B cell (primary cell): ENCODE results near the gene XYLT1. TPM values are rescaled to one million over a fixed set of nuclear protein-coding genes. Genes with fewer than 3 reads are reported as not detected.
"Not testable (repeated sequence)": the region's sequence is repeated elsewhere in the genome, so short reads cannot be mapped to it uniquely, and the experiment has no call there.

Experiments
- ATAC-seq: fragments of 200-7000 bp; cut with Tn5 transposase; one replicate; pipeline ENCODE4 v1.10.0; 2021; ENCODE audit warnings: low read depth, mild to moderate bottlenecking, moderate number of reproducible peaks, moderate library complexity
- CTCF ChIA-PET: fragments of 350-600 bp; sonication (Branson Sonifier 250); formaldehyde crosslinking; loops from one replicate; lab custom pipeline; 2021; ENCODE audit warnings: antibody characterized with exemption, inconsistent platforms; lab: Charles Lee
- POLR2A ChIA-PET: fragments of 350-600 bp; sonication (Branson Sonifier 250); formaldehyde crosslinking; loops from one replicate; lab custom pipeline; 2021; ENCODE audit warnings: antibody characterized with exemption; lab: Charles Lee
- DNase-seq: peaks from one replicate; pipeline ENCODE4 v3.0.0; 2013
- H2AFZ ChIP-seq: 2 replicates; pipeline ENCODE4 v1.6.1; 2012; ENCODE audit warnings: mild to moderate bottlenecking, low read depth, low read length; ENCODE audit not compliant: insufficient read depth, poor library complexity, severe bottlenecking
- H3K27ac ChIP-seq, 2 donors: 1 replicate in 1 of 2; 2 replicates in 1 of 2; pipeline ENCODE4 v1.5.1; 2012 to 2013; ENCODE audit warnings: low read length in 2 of 2, mild to moderate bottlenecking in 2 of 2, moderate library complexity in 1 of 2
- H3K27me3 ChIP-seq, 4 experiments: fragments of 200-600 bp in 1 of 4; sonication (generic) in 1 of 4; replicated peaks in 1 of 4; 1 replicate in 2 of 4; 2 replicates in 2 of 4; pipeline versions ENCODE4 v1.6.1 to v1.7.0; 2013 to 2016; ENCODE audit warnings: low read length in 3 of 4, mild to moderate bottlenecking in 2 of 4, mixed read lengths in 1 of 4, moderate library complexity in 1 of 4; ENCODE audit not compliant: insufficient read depth in 4 of 4, control insufficient read depth in 3 of 4; ENCODE audit errors: control extremely low read depth in 1 of 4
- H3K36me3 ChIP-seq, 2 experiments: replicated peaks in 1 of 2; 1 replicate in 1 of 2; 2 replicates in 1 of 2; pipeline versions ENCODE4 v1.6.1 to v1.7.1; 2013; ENCODE audit warnings: low read length in 1 of 2; ENCODE audit not compliant: insufficient read depth in 2 of 2, control insufficient read depth in 1 of 2; ENCODE audit errors: control extremely low read depth in 1 of 2, extremely low read depth in 1 of 2
- H3K4me1 ChIP-seq, 2 donors: fragments of 200-600 bp in 1 of 2; sonication (generic) in 1 of 2; 1 replicate in 1 of 2; 2 replicates in 1 of 2; pipeline versions ENCODE4 v1.5.1 to v1.6.1; 2013 to 2017; ENCODE audit warnings: low read length in 2 of 2; ENCODE audit not compliant: control insufficient read depth in 2 of 2, insufficient read depth in 2 of 2
- H3K4me2 ChIP-seq: replicated peaks from 2 replicates; pipeline ENCODE3; 2012; ENCODE audit warnings: mild to moderate bottlenecking, low read depth, low read length; ENCODE audit not compliant: poor library complexity, severe bottlenecking
- H3K4me3 ChIP-seq, 5 experiments: fragments of 200-600 bp in 1 of 5; sonication (generic) in 1 of 5; 1 replicate in 3 of 5; 2 replicates in 2 of 5; pipeline versions ENCODE4 v1.5.1 to v1.7.0; 2011 to 2016; ENCODE audit warnings: low read length in 4 of 5, mild to moderate bottlenecking in 4 of 5, low read depth in 2 of 5, control low read depth in 1 of 5, moderate library complexity in 1 of 5; ENCODE audit not compliant: insufficient read depth in 1 of 5; ENCODE audit errors: control extremely low read depth in 1 of 5, extremely low read depth in 1 of 5
- H3K79me2 ChIP-seq: fragments of 200-600 bp; sonication (generic); one replicate; pipeline ENCODE4 v1.6.0; 2016; ENCODE audit warnings: low read length; ENCODE audit not compliant: control insufficient read depth, insufficient read depth
- H3K9ac ChIP-seq: fragments of 200-600 bp; sonication (generic); 2 replicates; pipeline ENCODE4 v1.6.1; 2017; ENCODE audit warnings: mild to moderate bottlenecking, low read length, moderate library complexity
- H3K9me3 ChIP-seq, 3 donors: one replicate each; pipeline versions ENCODE4 v1.6.1 to v1.7.1; 2013; ENCODE audit warnings: low read length in 2 of 3; ENCODE audit not compliant: control insufficient read depth in 2 of 3, insufficient read depth in 1 of 3; ENCODE audit errors: control extremely low read depth in 1 of 3
- H4K20me1 ChIP-seq: 2 replicates; pipeline ENCODE4 v1.6.0; 2012; ENCODE audit warnings: mild to moderate bottlenecking, low read length; ENCODE audit not compliant: insufficient read depth, control insufficient read depth, poor library complexity, severe bottlenecking
- H3K27ac Mint-ChIP-seq: one replicate; pipeline ENCODE4 v1.8.0; 2021; ENCODE audit warnings: mixed read lengths
- H3K27me3 Mint-ChIP-seq: one replicate; pipeline ENCODE4 v1.8.0; 2021; ENCODE audit warnings: mixed read lengths
- H3K4me1 Mint-ChIP-seq: one replicate; pipeline ENCODE4 v1.8.0; 2021; ENCODE audit warnings: mixed read lengths
- H3K4me3 Mint-ChIP-seq: one replicate; pipeline ENCODE4 v1.8.0; 2021; ENCODE audit warnings: mixed read lengths
- H3K9me3 Mint-ChIP-seq: one replicate; pipeline ENCODE4 v1.8.0; 2022; ENCODE audit warnings: mixed read lengths; ENCODE audit not compliant: insufficient read depth
- CTCF ChIP-seq: fragments of 200-600 bp; IDR thresholded peaks from one replicate; pipeline ENCODE4 v1.8.0; 2022; ENCODE audit warnings: antibody characterized with exemption, mild to moderate bottlenecking
- EZH2 ChIP-seq: IDR thresholded peaks from 2 replicates; pipeline ENCODE4 v1.6.1; 2012; ENCODE audit warnings: borderline replicate concordance, low read depth, mild to moderate bottlenecking, moderate library complexity, low read length; ENCODE audit not compliant: insufficient read depth, poor library complexity, severe bottlenecking
- WGBS: methylation state at CpG from one replicate; pipeline ENCODE4 v1.1.5; 2013; ENCODE audit warnings: missing lambda C conversion rate; ENCODE audit not compliant: insufficient coverage; 5-methylcytosine and 5-hydroxymethylcytosine counted together
- intact Hi-C: fragments of 100-400 bp; cut with micrococcal nuclease; formaldehyde crosslinking; loops from one replicate; pipeline ENCODE4 v1.10.0; 2022
- polyA plus RNA-seq: library from polyadenylated mRNA; depleted of rRNA; stranded (reverse); fragments of >200 nt; gene quantifications from 2 replicates; pipeline ENCODE4 v1.2.3, GENCODE V29; 2012
- total RNA-seq, 2 donors: library from RNA; stranded (reverse); fragments of 120-200 nt in 1 of 2; gene quantifications; 1 replicate in 1 of 2; 2 replicates in 1 of 2; pipeline versions ENCODE4 v1.2.3 to v1.2.4, GENCODE V29; 2013 to 2022

XYLT1 gene
- total and polyA plus RNA-seq, 2 donors (not counting 1 experiment from before 2014, with no cell fraction given) = 8.7 to 59.6 TPM

GRCh38 chr16:17509194-17509593 lies 38.4 kb upstream of the XYLT1 start:
- H2AFZ ChIP-seq = no peak overlapping the region
- H3K27ac Mint-ChIP-seq = no peak overlapping the region
- no peaks in the 10 kb centered on the region for H3K27me3 ChIP-seq
- WGBS = no CpG with 5 or more reads among the region's 3 CpGs
- intact Hi-C loops = no loop called here
- CTCF ChIA-PET = no interaction called here
- POLR2A ChIA-PET = no interaction called here
- H3K27ac ChIP-seq = no peak overlapping the region
- no peaks in the 10 kb centered on the region for H3K36me3 ChIP-seq
- peaks cover 9% of the 10 kb centered on the region for H3K9me3 Mint-ChIP-seq
- peaks cover 0 to 4% (median 0%) of the 10 kb centered on the region in 3 donors for H3K9me3 ChIP-seq
- H3K4me3 Mint-ChIP-seq = no peak overlapping the region
- ATAC-seq (no peak), DNase-seq (no peak)
- no peaks in the 10 kb centered on the region for H4K20me1 ChIP-seq
- peaks cover 29% of the 10 kb centered on the region for H3K27me3 Mint-ChIP-seq
- H3K4me1 ChIP-seq = no peaks in the 10 kb centered on the region
- H3K4me2 ChIP-seq = no peak overlapping the region
- no peaks in the 10 kb centered on the region for H3K4me1 Mint-ChIP-seq
- no peak for TF ChIP-seq CTCF
- TF ChIP-seq EZH2 = no peak
- H3K9ac ChIP-seq = no peak overlapping the region
- H3K79me2 ChIP-seq = no peaks in the 10 kb centered on the region
- no peak overlapping the region for H3K4me3 ChIP-seq

GRCh38 chr16:17508303-17508702 lies 37.5 kb upstream of the XYLT1 start:
- POLR2A ChIA-PET = no interaction called here
- intact Hi-C loops = no loop called here
- H3K4me1 ChIP-seq = no peaks in the 10 kb centered on the region
- no peak overlapping the region for H2AFZ ChIP-seq
- H3K36me3 ChIP-seq = no peaks in the 10 kb centered on the region
- no peak overlapping the region for H3K9ac ChIP-seq
- no peak overlapping the region for H3K4me2 ChIP-seq
- Mint-ChIP-seq H3K27me3 (peaks cover 24% of the 10 kb centered on the region), H3K4me3 (no peak overlapping the region), H3K9me3 (peaks cover 9% of the 10 kb centered on the region), H3K4me1 (no peaks in the 10 kb centered on the region), H3K27ac (no peak overlapping the region)
- no peak overlapping the region for H3K27ac ChIP-seq
- peaks cover 0 to 4% (median 0%) of the 10 kb centered on the region in 3 donors for H3K9me3 ChIP-seq
- no peak for ATAC-seq
- no peaks in the 10 kb centered on the region for H3K27me3 ChIP-seq
- CTCF ChIA-PET = no interaction called here
- H4K20me1 ChIP-seq = no peaks in the 10 kb centered on the region
- H3K79me2 ChIP-seq = no peaks in the 10 kb centered on the region
- no peak overlapping the region for H3K4me3 ChIP-seq
- no peak for DNase-seq
- TF ChIP-seq CTCF = no peak
- TF ChIP-seq EZH2 = no peak
- 97% methylated on average over 6 of the region's 9 CpGs for WGBS

GRCh38 chr16:17507516-17507915 lies 36.8 kb upstream of the XYLT1 start:
- H4K20me1 ChIP-seq, DNase-seq, H3K27ac Mint-ChIP-seq, H3K79me2 ChIP-seq, H3K4me2 ChIP-seq, POLR2A ChIA-PET, H2AFZ ChIP-seq, H3K9me3 ChIP-seq, H3K4me1 Mint-ChIP-seq, H3K27ac ChIP-seq, H3K9me3 Mint-ChIP-seq, H3K4me1 ChIP-seq, H3K4me3 ChIP-seq, H3K36me3 ChIP-seq, CTCF ChIA-PET, ATAC-seq, intact Hi-C loops, H3K4me3 Mint-ChIP-seq, H3K27me3 ChIP-seq, H3K9ac ChIP-seq: not testable (repeated sequence)
- H3K27me3 Mint-ChIP-seq = peaks cover 18% of the 10 kb centered on the region
- WGBS = 60% methylated on average over 3 of the region's 8 CpGs
